Measurements from ENCODE around the gene ADGRG2. TPM values are rescaled to one million over a fixed set of nuclear protein-coding genes. Genes with fewer than 3 reads are reported as not detected.

Gene ADGRG2
- polyA plus RNA-seq, 1 experiment = 0.04 TPM

GRCh38 chrX:19152762-19153161, 30.5 kb upstream of the ADGRG2 start:
- Histone ChIP-seq H3K9me3 (ENCODE audit: control insufficient read depth, insufficient read depth, low read length) (no peaks in the 10 kb centered on the region), H3K27me3 (ENCODE audit: control insufficient read depth, insufficient read depth, low read length) (no peaks in the 10 kb centered on the region), H3K4me3 (ENCODE audit: low read depth, low read length) (no peak overlapping the region), H3K27ac (ENCODE audit: low read depth, low read length) (no peak overlapping the region)
- POLR2A ChIA-PET = no interaction called here
- DNase-seq (ENCODE audit: low read depth, low spot score) = no peak
- CTCF ChIA-PET = no interaction called here
- no peak for TF ChIP-seq CTCF (IDR thresholded peaks at IDR 0.05; ENCODE audit: low read depth, low read length)

GRCh38 chrX:19137067-19137466, 14.8 kb upstream of the ADGRG2 start:
- Histone ChIP-seq H3K27me3 (ENCODE audit: control insufficient read depth, insufficient read depth, low read length) (no peaks in the 10 kb centered on the region), H3K4me3 (ENCODE audit: low read depth, low read length) (no peak overlapping the region), H3K27ac (ENCODE audit: low read depth, low read length) (no peak overlapping the region), H3K9me3 (ENCODE audit: control insufficient read depth, insufficient read depth, low read length) (no peaks in the 10 kb centered on the region)
- POLR2A ChIA-PET = no interaction called here
- no peak for DNase-seq (ENCODE audit: low read depth, low spot score)
- no peak for TF ChIP-seq CTCF (IDR thresholded peaks at IDR 0.05; ENCODE audit: low read depth, low read length)
- CTCF ChIA-PET = no interaction called here

- no peak overlapping the region for H3K4me3 ChIP-seq (ENCODE audit: low read depth, low read length)
- no peaks in the 10 kb centered on the region for H3K9me3 ChIP-seq (ENCODE audit: control insufficient read depth, insufficient read depth, low read length)
- H3K27ac ChIP-seq (ENCODE audit: low read depth, low read length) = no peak overlapping the region
- TF ChIP-seq CTCF (IDR thresholded peaks at IDR 0.05; ENCODE audit: low read depth, low read length) = no peak
- ChIA-PET POLR2A (no interaction called here), CTCF (no interaction called here)
- no peaks in the 10 kb centered on the region for H3K27me3 ChIP-seq (ENCODE audit: control insufficient read depth, insufficient read depth, low read length)
- DNase-seq (ENCODE audit: low read depth, low spot score) = no peak
Measured at GRCh38 chrX:19133784-19134183, 11.5 kb upstream of the ADGRG2 start.

GRCh38 chrX:19133231-19133630, 11.0 kb upstream of the ADGRG2 start:
- Histone ChIP-seq H3K27me3 (ENCODE audit: control insufficient read depth, insufficient read depth, low read length) (no peaks in the 10 kb centered on the region), H3K27ac (ENCODE audit: low read depth, low read length) (no peak overlapping the region), H3K4me3 (ENCODE audit: low read depth, low read length) (no peak overlapping the region), H3K9me3 (ENCODE audit: control insufficient read depth, insufficient read depth, low read length) (no peaks in the 10 kb centered on the region)
- ChIA-PET POLR2A (no interaction called here), CTCF (no interaction called here)
- no peak for DNase-seq (ENCODE audit: low read depth, low spot score)
- no peak for TF ChIP-seq CTCF (IDR thresholded peaks at IDR 0.05; ENCODE audit: low read depth, low read length)

GRCh38 chrX:19130628-19131027, 8.4 kb upstream of the ADGRG2 start:
- Histone ChIP-seq H3K9me3 (ENCODE audit: control insufficient read depth, insufficient read depth, low read length) (no peaks in the 10 kb centered on the region), H3K4me3 (ENCODE audit: low read depth, low read length) (no peak overlapping the region), H3K27me3 (ENCODE audit: control insufficient read depth, insufficient read depth, low read length) (no peaks in the 10 kb centered on the region), H3K27ac (ENCODE audit: low read depth, low read length) (no peak overlapping the region)
- ChIA-PET CTCF (no interaction called here), POLR2A (no interaction called here)
- DNase-seq (ENCODE audit: low read depth, low spot score) = no peak
- TF ChIP-seq CTCF (IDR thresholded peaks at IDR 0.05; ENCODE audit: low read depth, low read length) = no peak
